Neural cell (in vitro differentiated cells): Measurements from ENCODE around the gene SRRM2.

Experiments
- CTCF ChIP-seq: fragments of 450-650 bp; IDR thresholded peaks from 2 replicates; pipeline ENCODE4 v1.5.1; 2014; ENCODE audit warnings: antibody characterized with exemption, mild to moderate bottlenecking, moderate library complexity; ENCODE audit not compliant: poor library complexity, severe bottlenecking
- EP300 ChIP-seq: fragments of 450-650 bp; conservative IDR thresholded peaks from 2 replicates; pipeline ENCODE4 v1.6.1; 2014; ENCODE audit warnings: antibody characterized with exemption, mild to moderate bottlenecking, moderate library complexity; ENCODE audit not compliant: poor library complexity, severe bottlenecking
- EZH2 ChIP-seq: fragments of 200-600, 300-800 bp; shearing (Covaris generic), sonication (generic); IDR thresholded peaks from 2 replicates; pipeline ENCODE4 v1.6.1; 2014; ENCODE audit warnings: antibody characterized with exemption, low read length, borderline replicate concordance, mild to moderate bottlenecking; ENCODE audit not compliant: insufficient read depth, poor library complexity, severe bottlenecking
- MXI1 ChIP-seq: fragments of 450-650 bp; conservative IDR thresholded peaks from 2 replicates; pipeline ENCODE4 v1.6.1; 2014; ENCODE audit warnings: antibody characterized with exemption, mild to moderate bottlenecking; ENCODE audit not compliant: poor library complexity, severe bottlenecking
- POLR2AphosphoS5 ChIP-seq: IDR thresholded peaks from 2 replicates; pipeline ENCODE4 v1.6.1; 2012
- RAD21 ChIP-seq: fragments of 450-650 bp; conservative IDR thresholded peaks from 2 replicates; pipeline ENCODE4 v1.6.1; 2014; ENCODE audit warnings: antibody characterized with exemption, mild to moderate bottlenecking, moderate library complexity
- REST ChIP-seq: IDR thresholded peaks from 2 replicates; pipeline ENCODE4 v1.6.1; 2012; ENCODE audit warnings: borderline replicate concordance
- SMC3 ChIP-seq: fragments of 450-650 bp; conservative IDR thresholded peaks from 2 replicates; pipeline ENCODE4 v1.6.1; 2014; ENCODE audit warnings: antibody characterized with exemption, mild to moderate bottlenecking, moderate library complexity; ENCODE audit not compliant: poor library complexity
- TAF1 ChIP-seq: IDR thresholded peaks from 2 replicates; pipeline ENCODE4 v1.6.1; 2012; ENCODE audit warnings: low read depth

- TF ChIP-seq CTCF = no peak
- TF ChIP-seq POLR2AphosphoS5 = no peak
- TF ChIP-seq SMC3 = no peak
- no peak for TF ChIP-seq MXI1
- no peak for TF ChIP-seq EP300
- TF ChIP-seq REST = no peak
- TF ChIP-seq TAF1 = no peak
- no peak for TF ChIP-seq EZH2
- no peak for TF ChIP-seq RAD21
Measured at GRCh38 chr16:2786826-2787151, 34.4 kb downstream of the SRRM2 start.
